ENCODE measurements around the gene MUC6. TPM values are rescaled to one million over a fixed set of nuclear protein-coding genes. Genes with fewer than 3 reads are reported as not detected.

The MUC6 gene
- total RNA-seq, 1 experiment from 2014 or later: not detected

GRCh38 chr11:1067812-1068496 lies 31.4 kb upstream of the MUC6 start:
- no peak overlapping the region for H3K27ac ChIP-seq (ENCODE audit: low read depth, low read length, poor library complexity, severe bottlenecking)
- ChIA-PET POLR2A (ENCODE audit: low non-redundant PET) (no interaction called here), CTCF (no interaction called here)
- H3K4me3 ChIP-seq (ENCODE audit: low read depth, low read length, poor library complexity, severe bottlenecking): no peak overlapping the region
- H3K4me1 ChIP-seq (ENCODE audit: insufficient read depth, low read length, poor library complexity, severe bottlenecking): no peaks in the 10 kb centered on the region
- H3K27me3 ChIP-seq (replicated peaks; ENCODE audit: insufficient read depth, low read depth, low read length, poor library complexity): no peaks in the 10 kb centered on the region
- no peak for DNase-seq (ENCODE audit: low spot score)
- no TSS peak for BruUV-seq (replicated peaks)
- no peak for TF ChIP-seq EZH2 (IDR thresholded peaks at IDR 0.05; ENCODE audit: borderline replicate concordance, low read depth, low read length, poor library complexity, severe bottlenecking)
- no peak for TF ChIP-seq CTCF (conservative IDR thresholded peaks at IDR 0.05; ENCODE audit: low read depth, low read length)
- intact Hi-C loops (cut with micrococcal nuclease; ENCODE audit: unreplicated experiment): no loop called here
- no peaks in the 10 kb centered on the region for H3K36me3 ChIP-seq (ENCODE audit: insufficient read depth, low read length, poor library complexity, severe bottlenecking)
- H3K9me3 ChIP-seq (ENCODE audit: low read depth, low read length, poor library complexity, severe bottlenecking): no peaks in the 10 kb centered on the region

GRCh38 chr11:1064167-1064566 lies 27.6 kb upstream of the MUC6 start:
- intact Hi-C loops (cut with micrococcal nuclease; ENCODE audit: unreplicated experiment): no loop called here
- BruUV-seq (replicated peaks): no TSS peak
- POLR2A ChIA-PET (ENCODE audit: low non-redundant PET): no interaction called here

GRCh38 chr11:1062075-1062820 lies 25.7 kb upstream of the MUC6 start:
- H3K4me3 ChIP-seq (ENCODE audit: low read depth, low read length, poor library complexity, severe bottlenecking): no peak overlapping the region
- no peaks in the 10 kb centered on the region for H3K36me3 ChIP-seq (ENCODE audit: insufficient read depth, low read length, poor library complexity, severe bottlenecking)
- H3K4me1 ChIP-seq (ENCODE audit: insufficient read depth, low read length, poor library complexity, severe bottlenecking): no peaks in the 10 kb centered on the region
- ChIA-PET CTCF (no interaction called here), POLR2A (ENCODE audit: low non-redundant PET) (no interaction called here)
- H3K27ac ChIP-seq (ENCODE audit: low read depth, low read length, poor library complexity, severe bottlenecking): no peak overlapping the region
- intact Hi-C loops (cut with micrococcal nuclease; ENCODE audit: unreplicated experiment): no loop called here
- no peaks in the 10 kb centered on the region for H3K27me3 ChIP-seq (replicated peaks; ENCODE audit: insufficient read depth, low read depth, low read length, poor library complexity)
- TF ChIP-seq EZH2 (IDR thresholded peaks at IDR 0.05; ENCODE audit: borderline replicate concordance, low read depth, low read length, poor library complexity, severe bottlenecking) (no peak), CTCF (conservative IDR thresholded peaks at IDR 0.05; ENCODE audit: low read depth, low read length) (no peak)
- no TSS peak for BruUV-seq (replicated peaks)
- DNase-seq (ENCODE audit: low spot score): no peak
- H3K9me3 ChIP-seq (ENCODE audit: low read depth, low read length, poor library complexity, severe bottlenecking): no peaks in the 10 kb centered on the region

More at GRCh38 chr11:1064167-1064566, 27.6 kb upstream of the MUC6 start:
- Histone ChIP-seq H3K9me3 (ENCODE audit: low read depth, low read length, poor library complexity, severe bottlenecking) (no peaks in the 10 kb centered on the region), H3K4me3 (ENCODE audit: low read depth, low read length, poor library complexity, severe bottlenecking) (no peak overlapping the region), H3K36me3 (ENCODE audit: insufficient read depth, low read length, poor library complexity, severe bottlenecking) (no peaks in the 10 kb centered on the region), H3K4me1 (ENCODE audit: insufficient read depth, low read length, poor library complexity, severe bottlenecking) (no peaks in the 10 kb centered on the region), H3K27ac (ENCODE audit: low read depth, low read length, poor library complexity, severe bottlenecking) (no peak overlapping the region), H3K27me3 (replicated peaks; ENCODE audit: insufficient read depth, low read depth, low read length, poor library complexity) (no peaks in the 10 kb centered on the region)
- TF ChIP-seq EZH2 (IDR thresholded peaks at IDR 0.05; ENCODE audit: borderline replicate concordance, low read depth, low read length, poor library complexity, severe bottlenecking) (no peak), CTCF (conservative IDR thresholded peaks at IDR 0.05; ENCODE audit: low read depth, low read length) (no peak)
- no peak for DNase-seq (ENCODE audit: low spot score)
- CTCF ChIA-PET: no interaction called here
